OCI-LY1 (cell line): Measurements from ENCODE around the gene SLC39A9.

Source experiments
- H2AFZ ChIP-seq: fragments of 200-600 bp; sonication (generic), shearing (Covaris generic); 2 replicates; pipeline ENCODE4 v1.6.0; 2014; ENCODE audit warnings: antibody characterized with exemption, mild to moderate bottlenecking, low read length
- H3F3A ChIP-seq: fragments of 200-600 bp; sonication (generic), shearing (Covaris generic); 2 replicates; pipeline ENCODE4 v1.6.0; 2014; ENCODE audit warnings: mild to moderate bottlenecking, antibody characterized with exemption, low read length, moderate library complexity; ENCODE audit not compliant: insufficient read depth
- H3K27ac ChIP-seq: fragments of 200-600 bp; sonication (generic); 2 replicates; pipeline ENCODE4 v1.5.1; 2014; ENCODE audit warnings: low read length, mixed run types, mild to moderate bottlenecking, low read depth; ENCODE audit not compliant: poor library complexity, severe bottlenecking
- H3K27me3 ChIP-seq: fragments of 200-600 bp; sonication (generic); 2 replicates; pipeline ENCODE4 v1.6.0; 2014; ENCODE audit warnings: antibody characterized with exemption, mild to moderate bottlenecking, low read length, moderate library complexity; ENCODE audit not compliant: insufficient read depth
- H3K36me3 ChIP-seq: fragments of 200-600 bp; sonication (generic); 2 replicates; pipeline ENCODE4 v1.6.1; 2014; ENCODE audit warnings: mild to moderate bottlenecking, antibody characterized with exemption, low read length, moderate library complexity, mixed read lengths; ENCODE audit not compliant: insufficient read depth
- H3K4me1 ChIP-seq: fragments of 200-600 bp; sonication (generic); 2 replicates; pipeline ENCODE4 v1.5.1; 2014; ENCODE audit warnings: mild to moderate bottlenecking, low read length, moderate library complexity; ENCODE audit not compliant: insufficient read depth, severe bottlenecking
- H3K4me2 ChIP-seq: fragments of 200-600 bp; sonication (generic), shearing (Covaris generic); 2 replicates; pipeline ENCODE4 v1.6.1; 2014; ENCODE audit warnings: low read length
- H3K4me3 ChIP-seq: fragments of 200-600 bp; sonication (generic); 2 replicates; pipeline ENCODE4 v1.5.1; 2014; ENCODE audit warnings: low read length, low read depth, mild to moderate bottlenecking, mixed read lengths; ENCODE audit not compliant: poor library complexity, severe bottlenecking
- H3K79me2 ChIP-seq: fragments of 200-600 bp; shearing (Covaris generic); 2 replicates; pipeline ENCODE4 v1.6.1; 2016; ENCODE audit warnings: mixed run types, low read length, mixed read lengths; ENCODE audit not compliant: insufficient read depth
- H3K9ac ChIP-seq: fragments of 200-600 bp; sonication (generic), shearing (Covaris generic); 2 replicates; pipeline ENCODE4 v1.6.1; 2014; ENCODE audit warnings: mild to moderate bottlenecking, low read length, mixed read lengths
- H3K9me2 ChIP-seq: fragments of 200-600 bp; sonication (generic), shearing (Covaris generic); 2 replicates; pipeline ENCODE4 v1.6.1; 2014; ENCODE audit warnings: low read depth, mild to moderate bottlenecking, low read length, mixed read lengths
- H3K9me3 ChIP-seq: fragments of 200-600 bp; shearing (Covaris generic); 2 replicates; pipeline ENCODE4 v1.6.1; 2014; ENCODE audit warnings: low read length, mixed read lengths
- H4K20me1 ChIP-seq: fragments of 200-600 bp; sonication (generic), shearing (Covaris generic); 2 replicates; pipeline ENCODE4 v1.6.0; 2016; ENCODE audit warnings: mild to moderate bottlenecking, low read length; ENCODE audit not compliant: insufficient read depth
- CTCF ChIP-seq: fragments of 200-600 bp; sonication (generic), shearing (Covaris generic); IDR thresholded peaks from 2 replicates; pipeline ENCODE4 v1.5.1; 2017; ENCODE audit warnings: mild to moderate bottlenecking, antibody characterized with exemption, low read length, moderate library complexity, mixed read lengths
- EZH2 ChIP-seq: fragments of 200-600 bp; sonication (generic), shearing (Covaris generic); IDR thresholded peaks from 2 replicates; pipeline ENCODE4 v1.8.0; 2017; ENCODE audit warnings: borderline replicate concordance, mixed run types, mild to moderate bottlenecking, antibody characterized with exemption, low read length, moderate library complexity, mixed read lengths

Gene SLC39A9

GRCh38 chr14:69354383-69355153, 43.9 kb upstream of the SLC39A9 start:
- no peaks in the 10 kb centered on the region for H4K20me1 ChIP-seq
- no peaks in the 10 kb centered on the region for H3K36me3 ChIP-seq
- H3K27me3 ChIP-seq, result no peaks in the 10 kb centered on the region
- H3K4me1 ChIP-seq, result peaks cover 21% of the 10 kb centered on the region
- H3F3A ChIP-seq, result no peaks in the 10 kb centered on the region
- peak overlapping the region; percentile 35; the same call in 1 of the 2 replicates for H3K9ac ChIP-seq
- H3K9me2 ChIP-seq, result no peaks in the 10 kb centered on the region
- H3K4me2 ChIP-seq, result peak overlapping the region; percentile 58
- no peaks in the 10 kb centered on the region for H3K9me3 ChIP-seq
- no peaks in the 10 kb centered on the region for H3K79me2 ChIP-seq
- no peak for TF ChIP-seq EZH2
- no peak for TF ChIP-seq CTCF
- H3K27ac ChIP-seq, result peak overlapping the region; percentile 67
- peak overlapping the region; percentile 40 for H3K4me3 ChIP-seq
- no peak overlapping the region for H2AFZ ChIP-seq

- H3K27me3 ChIP-seq, result no peaks in the 10 kb centered on the region
- H2AFZ ChIP-seq, result no peak overlapping the region
- TF ChIP-seq EZH2, result no peak
- TF ChIP-seq CTCF, result no peak
- peak overlapping the region; percentile 58; the same call in 1 of the 2 replicates for H3K4me2 ChIP-seq
- no peaks in the 10 kb centered on the region for H3K36me3 ChIP-seq
- H3K27ac ChIP-seq, result peak overlapping the region; percentile 67
- peaks cover 21% of the 10 kb centered on the region for H3K4me1 ChIP-seq
- H3K79me2 ChIP-seq, result no peaks in the 10 kb centered on the region
- no peaks in the 10 kb centered on the region for H3K9me2 ChIP-seq
- H3K9me3 ChIP-seq, result no peaks in the 10 kb centered on the region
- no peak overlapping the region; the same call in 1 of the 2 replicates for H3K9ac ChIP-seq
- no peaks in the 10 kb centered on the region for H3F3A ChIP-seq
- no peaks in the 10 kb centered on the region for H4K20me1 ChIP-seq
- H3K4me3 ChIP-seq, result peak overlapping the region; percentile 40
Observed at GRCh38 chr14:69355154-69355597, 43.3 kb upstream of the SLC39A9 start.

GRCh38 chr14:69355607-69356281, 42.7 kb upstream of the SLC39A9 start:
- H3F3A ChIP-seq, result no peaks in the 10 kb centered on the region
- H3K79me2 ChIP-seq, result no peaks in the 10 kb centered on the region
- no peak for TF ChIP-seq EZH2
- no peak for TF ChIP-seq CTCF
- H2AFZ ChIP-seq, result no peak overlapping the region
- H3K4me2 ChIP-seq, result no peak overlapping the region
- H3K36me3 ChIP-seq, result no peaks in the 10 kb centered on the region
- H3K4me3 ChIP-seq, result no peak overlapping the region
- no peaks in the 10 kb centered on the region for H4K20me1 ChIP-seq
- H3K9me2 ChIP-seq, result no peaks in the 10 kb centered on the region
- H3K27me3 ChIP-seq, result no peaks in the 10 kb centered on the region
- peak overlapping the region; percentile 67 for H3K27ac ChIP-seq
- H3K9me3 ChIP-seq, result no peaks in the 10 kb centered on the region
- H3K9ac ChIP-seq, result no peak overlapping the region; the same call in 1 of the 2 replicates
- H3K4me1 ChIP-seq, result peaks cover 25% of the 10 kb centered on the region
